Transverse colon (tissue), 4 donors: ENCODE measurements around the gene TEX55. TPM values are rescaled to one million over a fixed set of nuclear protein-coding genes. Genes with fewer than 3 reads are reported as not detected.

Source experiments
- DNase-seq: peaks from one replicate; pipeline ENCODE4 v3.0.0-alpha.2; 2019
- H3K27ac ChIP-seq, 4 donors: fragments of 200-600 bp; sonication (generic); 2 replicates each; pipeline ENCODE4 v1.5.1; 2016 to 2018; ENCODE audit warnings: inconsistent platforms in 4 of 4
- H3K27me3 ChIP-seq: fragments of 200-600 bp; sonication (generic); 2 replicates; pipeline ENCODE4 v1.5.1; 2017; ENCODE audit warnings: inconsistent platforms
- H3K36me3 ChIP-seq, 4 donors: fragments of 200-600 bp; sonication (generic); 2 replicates each; pipeline ENCODE4 v1.5.1; 2017 to 2019; ENCODE audit warnings: inconsistent platforms in 4 of 4
- H3K4me1 ChIP-seq, 4 donors: fragments of 200-600 bp; sonication (generic); 2 replicates each; pipeline ENCODE4 v1.5.1; 2017 to 2020; ENCODE audit warnings: inconsistent platforms in 4 of 4
- H3K4me3 ChIP-seq, 4 donors: fragments of 200-600 bp; sonication (generic); 1 replicate in 1 of 4; 2 replicates in 3 of 4; pipeline versions ENCODE4 v1.5.1 to v1.6.1; 2017 to 2019; ENCODE audit warnings: inconsistent platforms in 4 of 4
- H3K9me3 ChIP-seq, 2 donors: fragments of 200-600 bp; sonication (generic); 2 replicates each; pipeline ENCODE4 v1.5.1; 2017 to 2019; ENCODE audit warnings: inconsistent platforms in 2 of 2
- EP300 ChIP-seq: sonication (generic); formaldehyde crosslinking; IDR thresholded peaks from one replicate; pipeline ENCODE4 v1.6.1; 2017; ENCODE audit warnings: antibody characterized with exemption, low read depth
- POLR2A ChIP-seq: fragments of 450-650 bp; IDR thresholded peaks from one replicate; pipeline ENCODE4 v1.6.1; 2016; ENCODE audit warnings: antibody characterized with exemption, mild to moderate bottlenecking, moderate library complexity
- POLR2AphosphoS5 ChIP-seq, 3 donors: sonication (generic); formaldehyde crosslinking; IDR thresholded peaks; one replicate each; pipeline ENCODE4 v1.6.1; 2016; ENCODE audit warnings: antibody characterized with exemption in 3 of 3
- WGBS, 2 donors: methylation state at CpG; one replicate each; pipeline ENCODE4 v1.1.5; 2018; ENCODE audit warnings: low coverage in 1 of 2; 5-methylcytosine and 5-hydroxymethylcytosine counted together
- in situ Hi-C, 4 donors: fragments of 200-750 bp; cut with MboI; loops; one replicate each; pipeline versions ENCODE4 v1.15.0 to v1.15.1; 2017; ENCODE audit warnings: low sequenced_read_pairs in 3 of 4, low pct_ligation_motif_present in 1 of 4, low pct_unique_long_range_greater_than_20kb in 1 of 4
- intact Hi-C: fragments of 100-400 bp; cut with DNase I; formaldehyde crosslinking; loops from one replicate; pipeline ENCODE4 v1.15.1; 2023; ENCODE audit warnings: low total_unique reads
- total RNA-seq, 4 donors: library from RNA; depleted of rRNA; stranded (reverse); fragments of >200 nt; gene quantifications; one replicate each; pipeline ENCODE4 v1.1.0, GENCODE V29; 2016
- TF ChIP-seq, protein P1 (sequence below), 5 experiments: fragments of 200-600 bp in 3 of 5; fragments of 450-650 bp in 2 of 5; sonication (generic) in 3 of 5; IDR thresholded peaks; 1 replicate in 2 of 5; 2 replicates in 3 of 5; pipeline ENCODE4 v1.5.1; 2016 to 2017; ENCODE audit warnings: antibody characterized with exemption in 5 of 5, inconsistent platforms in 3 of 5, mild to moderate bottlenecking in 2 of 5, moderate library complexity in 1 of 5

The TEX55 gene
- total RNA-seq, 4 donors from 2014 or later: not detected

DNA sequence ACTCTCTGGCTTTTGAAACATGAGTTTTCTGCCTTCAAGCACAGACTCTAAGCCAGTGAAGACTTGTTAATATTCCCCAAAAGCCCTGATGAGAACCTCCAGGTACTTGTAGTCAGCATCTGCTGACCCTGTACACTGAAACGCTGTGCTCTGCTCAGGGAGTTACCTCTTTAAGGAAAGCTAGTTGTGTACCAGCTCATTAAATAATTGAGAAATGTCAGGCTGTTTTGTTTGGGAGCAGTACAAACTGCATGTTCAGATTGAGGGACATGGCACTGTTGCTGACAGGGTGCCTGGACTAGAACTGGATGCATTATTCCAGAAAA lies 49.1 kb downstream of the TEX55 start:
- Histone ChIP-seq H3K27me3 (no peaks in the 10 kb centered on the region), H3K4me1 (no peaks in the 10 kb centered on the region), H3K27ac (no peak overlapping the region), H3K9me3 (no peaks in the 10 kb centered on the region), H3K36me3 (no peaks in the 10 kb centered on the region), H3K4me3 (no peak overlapping the region)
- no peak for DNase-seq
- intact Hi-C loops: no loop called here
- 67 to 73% methylated on average over 1 of the region's 1 CpG for WGBS, 2 donors
- TF ChIP-seq, protein P1, sequence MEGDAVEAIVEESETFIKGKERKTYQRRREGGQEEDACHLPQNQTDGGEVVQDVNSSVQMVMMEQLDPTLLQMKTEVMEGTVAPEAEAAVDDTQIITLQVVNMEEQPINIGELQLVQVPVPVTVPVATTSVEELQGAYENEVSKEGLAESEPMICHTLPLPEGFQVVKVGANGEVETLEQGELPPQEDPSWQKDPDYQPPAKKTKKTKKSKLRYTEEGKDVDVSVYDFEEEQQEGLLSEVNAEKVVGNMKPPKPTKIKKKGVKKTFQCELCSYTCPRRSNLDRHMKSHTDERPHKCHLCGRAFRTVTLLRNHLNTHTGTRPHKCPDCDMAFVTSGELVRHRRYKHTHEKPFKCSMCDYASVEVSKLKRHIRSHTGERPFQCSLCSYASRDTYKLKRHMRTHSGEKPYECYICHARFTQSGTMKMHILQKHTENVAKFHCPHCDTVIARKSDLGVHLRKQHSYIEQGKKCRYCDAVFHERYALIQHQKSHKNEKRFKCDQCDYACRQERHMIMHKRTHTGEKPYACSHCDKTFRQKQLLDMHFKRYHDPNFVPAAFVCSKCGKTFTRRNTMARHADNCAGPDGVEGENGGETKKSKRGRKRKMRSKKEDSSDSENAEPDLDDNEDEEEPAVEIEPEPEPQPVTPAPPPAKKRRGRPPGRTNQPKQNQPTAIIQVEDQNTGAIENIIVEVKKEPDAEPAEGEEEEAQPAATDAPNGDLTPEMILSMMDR (IDR thresholded peaks at IDR 0.05): no peak
- no peak for TF ChIP-seq POLR2AphosphoS5 (IDR thresholded peaks at IDR 0.05)
- TF ChIP-seq EP300: no peak
- TF ChIP-seq POLR2A: no peak
- in situ Hi-C loops: no loop called here

DNA sequence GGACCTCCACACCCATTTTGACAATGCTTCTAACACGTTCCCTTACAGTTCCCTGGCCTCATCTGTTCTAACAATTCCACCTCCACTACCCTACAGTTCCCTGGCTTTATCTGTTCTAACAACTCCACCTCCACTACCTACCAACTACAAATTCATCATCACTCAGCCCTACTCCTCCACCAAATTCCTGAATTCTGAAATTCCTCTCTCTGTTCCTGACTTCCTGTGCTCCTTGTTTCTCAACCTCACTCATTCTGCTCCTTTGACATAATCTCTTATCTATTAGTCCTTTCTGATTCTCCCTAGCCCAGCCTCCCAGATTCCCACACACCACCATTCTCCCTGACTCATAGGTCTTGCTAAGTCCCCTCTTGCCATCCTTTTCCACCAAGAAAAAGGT lies 49.9 kb downstream of the TEX55 start:
- intact Hi-C loops: no loop called here
- no peak overlapping the region for H3K4me3 ChIP-seq
- H3K4me1 ChIP-seq: no peaks in the 10 kb centered on the region
- no peaks in the 10 kb centered on the region for H3K27me3 ChIP-seq
- H3K36me3 ChIP-seq: no peaks in the 10 kb centered on the region
- no peak for TF ChIP-seq POLR2AphosphoS5 (IDR thresholded peaks at IDR 0.05)
- TF ChIP-seq, protein P1 (IDR thresholded peaks at IDR 0.05): no peak
- TF ChIP-seq EP300: no peak
- no peak for TF ChIP-seq POLR2A
- 80% methylated on average over 1 of the region's 1 CpG for WGBS, 2 donors
- in situ Hi-C loops: no loop called here
- H3K27ac ChIP-seq: no peak overlapping the region
- H3K9me3 ChIP-seq: no peaks in the 10 kb centered on the region
- DNase-seq: no peak

Other genes with a start within 250 kb of the TEX55 start
- gene IGSF11, start 111.3 kb upstream of the TEX55 start, total RNA-seq: under 1 TPM; 0.27 to 0.95 (median 0.59) TPM
- under 1 TPM in 1 of 4 donors, not detected in 3; 0.95 TPM for gene UPK1B, start 27.4 kb downstream of the TEX55 start, total RNA-seq
- 10 to 100 TPM; 27.7 to 54.2 (median 52.0) TPM for gene B4GALT4, start 94.7 kb downstream of the TEX55 start, total RNA-seq
- 10 to 100 TPM in 2 of 4 donors, 1 to 10 TPM in 2; 6.7 to 68.5 (median 9.6) TPM for gene ARHGAP31, start 148.2 kb downstream of the TEX55 start, total RNA-seq